Aorta (tissue), 5 donors: ENCODE results near the gene SPATA31C1. TPM values are rescaled to one million over a fixed set of nuclear protein-coding genes. Genes with fewer than 3 reads are reported as not detected.

Experiments used
- ATAC-seq: fragments of 200-7000 bp; cut with Tn5 transposase; one replicate; pipeline ENCODE4 v1.9.1; 2022; ENCODE audit warnings: moderate library complexity; ENCODE audit not compliant: low FRiP score
- DNase-seq, 2 donors: peaks; one replicate each; pipeline ENCODE4 v3.0.0-alpha.2; 2020
- H3K27ac ChIP-seq, 2 donors: one replicate each; pipeline ENCODE4 v1.5.1; 2013; ENCODE audit warnings: low read length in 2 of 2, mild to moderate bottlenecking in 2 of 2, moderate library complexity in 2 of 2, control low read depth in 1 of 2, inconsistent platforms in 1 of 2, low read depth in 1 of 2
- H3K27me3 ChIP-seq, 2 donors: one replicate each; pipeline ENCODE4 v1.6.1; 2013; ENCODE audit warnings: control low read depth in 1 of 2, low read length in 1 of 2, mild to moderate bottlenecking in 1 of 2, moderate library complexity in 1 of 2; ENCODE audit not compliant: insufficient read depth in 2 of 2, control insufficient read depth in 1 of 2
- H3K36me3 ChIP-seq, 2 donors: one replicate each; pipeline ENCODE4 v1.6.1; 2013; ENCODE audit warnings: control low read depth in 1 of 2, low read length in 1 of 2, mild to moderate bottlenecking in 1 of 2; ENCODE audit not compliant: insufficient read depth in 2 of 2, control insufficient read depth in 1 of 2
- H3K4me1 ChIP-seq, 2 donors: one replicate each; pipeline ENCODE4 v1.6.1; 2013; ENCODE audit warnings: low read length in 2 of 2, control low read depth in 1 of 2, mild to moderate bottlenecking in 1 of 2, moderate library complexity in 1 of 2; ENCODE audit not compliant: insufficient read depth in 2 of 2, control insufficient read depth in 1 of 2
- H3K4me3 ChIP-seq, 2 donors: one replicate each; pipeline ENCODE4 v1.5.1; 2013; ENCODE audit warnings: low read length in 2 of 2, control low read depth in 1 of 2, mild to moderate bottlenecking in 1 of 2
- H3K9me3 ChIP-seq: one replicate; pipeline ENCODE4 v1.6.1; 2013; ENCODE audit warnings: mild to moderate bottlenecking, low read length; ENCODE audit not compliant: control insufficient read depth
- WGBS, 2 donors: extraction: QIAGEN DNeasy Blood & Tissue Kit; methylation state at CpG; one replicate each; pipeline ENCODE4 v1.1.7; 2013; 5-methylcytosine and 5-hydroxymethylcytosine counted together
- intact Hi-C, 2 donors: fragments of 100-400 bp; cut with DNase I; formaldehyde crosslinking; loops; one replicate each; pipeline versions ENCODE4 v1.14.2 to v1.15.0; 2022
- polyA plus RNA-seq, 2 donors: library from polyadenylated mRNA; stranded (reverse); fragments of 200-250 nt; gene quantifications; one replicate each; pipeline ENCODE4 v1.2.3, GENCODE V29; 2013
- total RNA-seq, 2 donors: library from RNA; stranded (reverse); fragmentation: NEBNext Ultra II Directional; extraction: Animal tissue kit (Norgen Biotek cat#: 25700); gene quantifications; one replicate each; pipeline ENCODE4 v1.2.1, GENCODE V29; 2021
- donor health status: healthy with polysubstance abuse.
- donor health status: Bipolar disorder and iron deficiency.
- donor health status: DM: no; HTN: no; CAD: no.
- donor health status: DM: no; HTN: no; CAD: no.
- donor health status: DM: yes; HTN: yes; CAD: no.

SPATA31C1 gene
- total and polyA plus RNA-seq, 4 donors: not detected

DNA sequence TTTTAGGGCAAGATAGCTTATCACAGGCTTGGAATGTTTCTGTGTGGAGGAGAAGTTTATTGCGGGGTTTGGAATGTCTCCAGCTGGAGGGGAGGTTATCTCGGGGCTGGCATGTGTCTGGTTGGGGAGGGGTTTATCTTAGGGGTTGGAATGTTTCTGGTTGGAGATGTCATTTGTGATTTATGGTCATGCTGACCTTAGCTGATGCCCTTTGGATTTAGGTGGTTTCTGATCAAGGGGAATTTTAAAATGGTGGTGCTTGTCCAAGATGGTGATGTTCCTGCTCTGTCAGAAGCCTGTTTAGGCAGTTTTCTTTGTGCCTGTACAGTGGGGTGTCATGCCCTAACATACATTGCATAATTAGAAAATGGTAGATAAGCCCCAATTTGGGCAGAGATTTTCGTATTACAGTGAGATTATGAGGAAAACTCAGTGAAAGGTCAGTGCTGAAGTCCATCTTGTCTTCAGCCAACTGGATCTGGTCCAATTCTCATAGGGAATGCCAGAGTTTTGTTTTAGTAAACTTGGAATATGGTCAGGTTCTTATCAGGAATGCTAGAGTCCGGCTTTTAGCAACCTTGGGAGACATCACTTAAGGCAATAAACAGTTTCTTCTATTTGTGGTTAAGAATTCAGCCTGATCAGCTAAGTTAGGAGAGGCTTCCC is 42.3 kb downstream of the SPATA31C1 start:
- ATAC-seq (no peak), DNase-seq (no peak)
- no peaks in the 10 kb centered on the region for H3K36me3 ChIP-seq
- no peak overlapping the region for H3K4me3 ChIP-seq
- no peaks in the 10 kb centered on the region for H3K27me3 ChIP-seq
- H3K4me1 ChIP-seq: no peaks in the 10 kb centered on the region
- intact Hi-C loops: no loop called here
- no peaks in the 10 kb centered on the region for H3K9me3 ChIP-seq
- 6 to 7% methylated on average over 4 of the region's 4 CpGs for WGBS, 2 donors
- no peak overlapping the region for H3K27ac ChIP-seq

DNA sequence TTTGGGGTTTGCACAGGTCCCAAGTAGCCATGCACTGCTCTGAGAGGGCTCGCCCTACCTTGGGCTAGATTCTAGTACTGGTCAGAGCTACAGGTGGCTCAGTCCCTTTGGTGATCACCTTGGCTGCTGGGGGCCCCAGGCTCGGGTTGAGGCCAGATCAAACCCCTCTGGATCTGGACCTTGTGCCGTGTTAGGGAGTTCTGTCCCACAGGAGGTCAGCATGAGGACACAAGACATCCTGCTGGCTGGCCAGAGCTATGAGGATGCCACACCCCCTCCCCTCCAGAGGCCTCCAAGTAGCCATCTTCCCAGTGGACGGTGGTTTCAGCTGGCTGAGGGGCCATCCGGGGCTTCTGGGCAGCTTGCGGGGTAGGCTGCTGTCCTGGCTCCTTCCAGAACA is 46.0 kb downstream of the SPATA31C1 start:
- Histone ChIP-seq H3K4me1 (no peaks in the 10 kb centered on the region), H3K36me3 (peaks cover 0 to 2% of the 10 kb centered on the region in 2 donors), H3K27ac (no peak overlapping the region), H3K9me3 (no peaks in the 10 kb centered on the region), H3K4me3 (no peak overlapping the region), H3K27me3 (no peaks in the 10 kb centered on the region)
- ATAC-seq (no peak), DNase-seq (no peak)
- intact Hi-C loops: no loop called here
- 85 to 87% methylated on average over 6 of the region's 6 CpGs for WGBS, 2 donors

DNA sequence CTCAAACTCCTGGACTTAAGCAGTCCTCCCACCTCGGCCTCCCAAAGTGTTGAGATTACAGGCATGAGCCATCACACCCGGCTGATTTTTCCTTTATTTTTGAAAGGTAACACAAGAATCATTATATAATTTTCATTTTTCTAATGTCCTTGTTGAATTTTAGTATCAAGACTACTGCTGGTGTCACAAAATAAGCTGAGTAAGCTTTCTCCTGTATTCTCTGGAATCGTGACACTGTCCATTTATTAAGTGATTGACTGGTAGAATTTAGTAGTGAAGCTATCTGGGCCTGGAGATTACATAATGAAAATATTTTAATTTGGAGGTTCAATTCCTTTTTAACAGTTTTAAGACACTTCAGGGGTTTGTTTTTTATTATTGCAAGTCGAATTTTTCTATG is 47.1 kb downstream of the SPATA31C1 start:
- DNase-seq: no peak
- H3K27me3 ChIP-seq: no peaks in the 10 kb centered on the region
- H3K9me3 ChIP-seq: no peaks in the 10 kb centered on the region
- no peak overlapping the region for H3K27ac ChIP-seq
- H3K4me3 ChIP-seq: no peak overlapping the region
- intact Hi-C loops: no loop called here
- WGBS, 2 donors: 67 to 68% methylated on average over 4 of the region's 4 CpGs
- H3K36me3 ChIP-seq: peaks cover 0 to 2% of the 10 kb centered on the region in 2 donors
- ATAC-seq: no peak
- no peaks in the 10 kb centered on the region for H3K4me1 ChIP-seq

DNA sequence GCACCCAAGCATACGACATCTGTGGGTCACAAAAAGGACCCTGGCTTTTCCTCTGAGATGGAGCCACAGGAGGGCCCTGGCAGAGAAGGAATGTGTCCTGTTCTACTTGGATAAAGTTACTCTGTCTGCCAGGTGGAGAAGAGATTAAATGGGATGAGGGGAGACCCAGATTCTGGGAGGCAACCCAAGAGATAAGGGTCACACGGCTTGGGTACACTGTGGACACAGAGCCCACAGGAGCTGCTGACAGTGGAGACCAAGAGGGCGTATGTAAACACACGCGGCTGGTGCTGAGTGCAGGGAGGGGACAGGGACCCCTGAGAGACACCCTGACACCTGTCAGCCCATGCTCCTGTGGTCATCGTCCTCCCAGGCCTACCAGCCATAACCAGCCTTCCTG is 50.4 kb downstream of the SPATA31C1 start:
- Histone ChIP-seq H3K4me1 (no peaks in the 10 kb centered on the region), H3K9me3 (no peaks in the 10 kb centered on the region), H3K27me3 (no peaks in the 10 kb centered on the region), H3K27ac (no peak overlapping the region), H3K4me3 (no peak overlapping the region), H3K36me3 (peaks cover 0 to 2% of the 10 kb centered on the region in 2 donors)
- ATAC-seq (no peak), DNase-seq (no peak)
- 84 to 88% methylated on average over 6 of the region's 6 CpGs for WGBS, 2 donors
- intact Hi-C loops: no loop called here

DNA sequence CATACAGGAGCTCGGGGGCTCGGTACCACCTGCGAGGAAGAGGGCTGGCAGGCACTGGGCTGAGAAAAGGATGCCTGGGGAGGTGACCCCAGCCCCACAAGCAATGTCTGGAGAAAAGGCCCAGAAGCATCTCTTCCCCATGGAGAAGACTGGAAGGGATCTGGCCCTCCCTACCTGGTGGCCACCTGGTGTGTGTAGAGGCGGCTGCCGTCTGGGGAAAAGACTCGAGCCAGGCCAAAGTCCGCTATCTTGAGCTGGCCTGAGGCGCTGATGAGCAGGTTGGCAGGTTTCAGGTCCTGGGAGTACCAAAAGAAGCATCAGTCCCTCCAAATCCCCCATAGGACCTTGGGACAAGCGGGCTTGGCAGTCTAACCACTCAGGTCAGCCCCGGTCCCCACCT is 52.8 kb downstream of the SPATA31C1 start:
- 96 to 99% methylated on average over 10 of the region's 10 CpGs for WGBS, 2 donors
- ATAC-seq (no peak), DNase-seq (no peak)
- H3K4me1 ChIP-seq: no peaks in the 10 kb centered on the region
- no peaks in the 10 kb centered on the region for H3K9me3 ChIP-seq
- no peak overlapping the region for H3K4me3 ChIP-seq
- H3K36me3 ChIP-seq: peaks cover 0 to 2% of the 10 kb centered on the region in 2 donors
- H3K27ac ChIP-seq: no peak overlapping the region
- H3K27me3 ChIP-seq: no peaks in the 10 kb centered on the region
- intact Hi-C loops: loop anchor here in 1 of 2 donors (10.0 kb wide), 1 partner anchor 414 kb away; the partner anchor contains the start of gene SPIN1

DNA sequence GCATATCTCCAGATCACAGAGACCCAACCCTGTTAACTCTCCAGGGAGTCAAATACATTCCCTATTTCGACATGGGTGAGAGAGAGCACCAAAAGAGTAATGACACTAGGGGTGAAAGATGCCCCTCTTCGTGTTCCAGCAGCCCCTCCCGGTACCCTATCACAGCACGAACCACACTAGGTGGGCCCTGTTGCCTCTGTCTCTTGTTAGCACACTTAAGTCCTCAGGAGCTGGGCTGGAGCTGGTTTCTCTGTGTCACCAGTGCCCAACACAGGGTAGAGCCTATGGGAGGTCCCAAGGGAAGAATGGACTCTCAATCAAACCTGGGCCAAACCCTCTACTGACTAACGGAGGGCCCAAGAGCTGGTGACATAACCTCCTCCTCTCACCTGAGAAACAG is 55.4 kb downstream of the SPATA31C1 start:
- Histone ChIP-seq H3K27ac (no peak overlapping the region), H3K4me1 (no peaks in the 10 kb centered on the region), H3K27me3 (no peaks in the 10 kb centered on the region), H3K4me3 (no peak overlapping the region), H3K36me3 (no peaks in the 10 kb centered on the region), H3K9me3 (no peaks in the 10 kb centered on the region)
- WGBS, 2 donors: 89 to 90% methylated on average over 5 of the region's 5 CpGs
- intact Hi-C loops: loop anchor here in 1 of 2 donors (10.0 kb wide), 1 partner anchor 412 kb away; the partner anchor contains the start of gene SPIN1
- no peak for DNase-seq
- ATAC-seq: no peak

Other genes with a start within 250 kb of the SPATA31C1 start
- gene CTSL, start 191.8 kb upstream of the SPATA31C1 start, total RNA-seq: 100 to 1,000 TPM; 130 to 174 TPM
- 100 to 1,000 TPM in 1 of 2 donors, 10 to 100 TPM in 1; 73.1 to 116 TPM for gene CTSL, start 191.8 kb upstream of the SPATA31C1 start, polyA plus RNA-seq
- gene SPATA31E1, start 35.1 kb upstream of the SPATA31C1 start, total RNA-seq: not detected
- gene SPATA31E1, start 35.1 kb upstream of the SPATA31C1 start, polyA plus RNA-seq: not detected
- 1 to 10 TPM; 2.6 to 6.8 TPM for gene CDK20, start 56.6 kb downstream of the SPATA31C1 start, total RNA-seq
- 1 to 10 TPM in 1 of 2 donors, under 1 TPM in 1; 0.88 to 4.1 TPM for gene CDK20, start 56.6 kb downstream of the SPATA31C1 start, polyA plus RNA-seq
- not detected for gene SPATA31C2, start 220.5 kb downstream of the SPATA31C1 start, total RNA-seq
- gene SPATA31C2, start 220.5 kb downstream of the SPATA31C1 start, polyA plus RNA-seq: not detected